Tibial nerve (tissue), 4 donors: ENCODE measurements around the gene ATP2B3. TPM values are rescaled to one million over a fixed set of nuclear protein-coding genes. Genes with fewer than 3 reads are reported as not detected.

Experiments
- DNase-seq, 2 donors: peaks; one replicate each; pipeline ENCODE4 v3.0.0-alpha.2; 2019; ENCODE audit warnings: low spot score in 2 of 2
- H3K27ac ChIP-seq, 4 donors: fragments of 200-600 bp; sonication (generic) in 3 of 4; one replicate each; pipeline ENCODE4 v1.5.1; 2017 to 2019; ENCODE audit warnings: mild to moderate bottlenecking in 1 of 4
- H3K27me3 ChIP-seq, 2 donors: fragments of 200-600 bp; sonication (generic) in 1 of 2; one replicate each; pipeline versions ENCODE4 v1.5.1 to v1.6.0; 2017 to 2019
- H3K36me3 ChIP-seq, 3 donors: fragments of 200-600 bp; sonication (generic); one replicate each; pipeline ENCODE4 v1.5.1; 2018 to 2019
- H3K4me1 ChIP-seq, 4 donors: fragments of 200-600 bp; sonication (generic) in 3 of 4; one replicate each; pipeline ENCODE4 v1.5.1; 2017 to 2019
- H3K4me3 ChIP-seq, 4 donors: fragments of 200-600 bp; sonication (generic) in 3 of 4; one replicate each; pipeline ENCODE4 v1.5.1; 2017 to 2019; ENCODE audit warnings: mild to moderate bottlenecking in 1 of 4, moderate library complexity in 1 of 4
- H3K9me3 ChIP-seq, 4 donors: fragments of 200-600 bp; sonication (generic) in 3 of 4; one replicate each; pipeline ENCODE4 v1.5.1; 2017 to 2019
- CTCF ChIP-seq, 5 experiments: fragments of 200-600 bp in 3 of 5; fragments of 450-650 bp in 2 of 5; sonication (generic) in 3 of 5; IDR thresholded peaks; one replicate each; pipeline ENCODE4 v1.5.1; 2016 to 2019; ENCODE audit warnings: antibody characterized with exemption in 5 of 5, mild to moderate bottlenecking in 3 of 5, moderate library complexity in 2 of 5
- EP300 ChIP-seq, 2 donors: sonication (generic); formaldehyde crosslinking; IDR thresholded peaks; one replicate each; pipeline ENCODE4 v1.6.1; 2017; ENCODE audit warnings: antibody characterized with exemption in 2 of 2, mild to moderate bottlenecking in 1 of 2
- POLR2A ChIP-seq, 2 donors: fragments of 450-650 bp; IDR thresholded peaks; one replicate each; pipeline ENCODE4 v1.6.1; 2017; ENCODE audit warnings: antibody characterized with exemption in 2 of 2, mild to moderate bottlenecking in 2 of 2, moderate library complexity in 2 of 2
- WGBS, 2 donors: methylation state at CpG; one replicate each; pipeline ENCODE4 v1.1.5; 2018; 5-methylcytosine and 5-hydroxymethylcytosine counted together
- total RNA-seq, 4 donors: library from RNA; depleted of rRNA; stranded (reverse); fragments of >200 nt; gene quantifications; one replicate each; pipeline ENCODE4 v1.1.0, GENCODE V29; 2016

ATP2B3 gene
- total RNA-seq, 4 donors from 2014 or later: not detected

GRCh38 chrX:153561337-153561736 is 43.9 kb downstream of the ATP2B3 start:
- no peaks in the 10 kb centered on the region for H3K4me1 ChIP-seq

GRCh38 chrX:153562546-153562945 is 45.1 kb downstream of the ATP2B3 start:
- no peak overlapping the region for H3K27ac ChIP-seq
- no peak overlapping the region for H3K4me3 ChIP-seq
- no peaks in the 10 kb centered on the region for H3K27me3 ChIP-seq
- H3K9me3 ChIP-seq: no peaks in the 10 kb centered on the region
- H3K4me1 ChIP-seq: no peaks in the 10 kb centered on the region
- no peak for DNase-seq
- H3K36me3 ChIP-seq: no peaks in the 10 kb centered on the region
- TF ChIP-seq CTCF (IDR thresholded peaks at IDR 0.05): no peak
- TF ChIP-seq EP300 (IDR thresholded peaks at IDR 0.05): no peak
- 88 to 94% methylated on average over 5 to 9 of the region's 9 CpGs for WGBS, 2 donors

More at GRCh38 chrX:153561337-153561736, 43.9 kb downstream of the ATP2B3 start:
- TF ChIP-seq EP300 (IDR thresholded peaks at IDR 0.05) (no peak), CTCF (IDR thresholded peaks at IDR 0.05) (no peak), POLR2A (IDR thresholded peaks at IDR 0.05) (no peak)
- Histone ChIP-seq H3K4me3 (no peak overlapping the region), H3K27ac (no peak overlapping the region), H3K36me3 (no peaks in the 10 kb centered on the region), H3K27me3 (peaks cover 0 to 3% of the 10 kb centered on the region in 2 donors), H3K9me3 (no peaks in the 10 kb centered on the region)
- 69 to 79% methylated on average over 2 to 7 of the region's 7 CpGs for WGBS, 2 donors
- DNase-seq: no peak

- no peaks in the 10 kb centered on the region for H3K36me3 ChIP-seq
- H3K4me3 ChIP-seq: no peak overlapping the region
- no peak overlapping the region for H3K27ac ChIP-seq
- no peaks in the 10 kb centered on the region for H3K9me3 ChIP-seq
- WGBS, 2 donors: 76% methylated on average over 14 of the region's 14 CpGs; no CpG with 5 or more reads in 1 of the 2 donors
- H3K4me1 ChIP-seq: no peaks in the 10 kb centered on the region
- H3K27me3 ChIP-seq: no peaks in the 10 kb centered on the region
- no peak for DNase-seq
- TF ChIP-seq EP300 (IDR thresholded peaks at IDR 0.05): no peak
- TF ChIP-seq CTCF (IDR thresholded peaks at IDR 0.05): no peak
Measured at GRCh38 chrX:153564047-153564606, 46.7 kb downstream of the ATP2B3 start.

GRCh38 chrX:153565996-153566580 is 48.6 kb downstream of the ATP2B3 start:
- Histone ChIP-seq H3K9me3 (no peaks in the 10 kb centered on the region), H3K36me3 (no peaks in the 10 kb centered on the region), H3K27me3 (no peaks in the 10 kb centered on the region), H3K4me3 (no peak overlapping the region), H3K27ac (no peak overlapping the region), H3K4me1 (no peaks in the 10 kb centered on the region)
- no peak for TF ChIP-seq POLR2A (IDR thresholded peaks at IDR 0.05)
- TF ChIP-seq CTCF (IDR thresholded peaks at IDR 0.05): no peak
- TF ChIP-seq EP300 (IDR thresholded peaks at IDR 0.05): no peak
- DNase-seq: no peak
- 57 to 78% methylated on average over 1 to 6 of the region's 9 CpGs for WGBS, 2 donors

GRCh38 chrX:153568451-153569011 is 51.1 kb downstream of the ATP2B3 start:
- DNase-seq: no peak
- 87 to 90% methylated on average over 12 to 21 of the region's 21 CpGs for WGBS, 2 donors
- no peaks in the 10 kb centered on the region for H3K9me3 ChIP-seq
- H3K27me3 ChIP-seq: peaks cover 0 to 5% of the 10 kb centered on the region in 2 donors
- H3K27ac ChIP-seq: no peak overlapping the region
- no peaks in the 10 kb centered on the region for H3K36me3 ChIP-seq
- TF ChIP-seq POLR2A (IDR thresholded peaks at IDR 0.05) (no peak), EP300 (IDR thresholded peaks at IDR 0.05) (no peak), CTCF (IDR thresholded peaks at IDR 0.05) (no peak)
- H3K4me3 ChIP-seq: no peak overlapping the region
- no peaks in the 10 kb centered on the region for H3K4me1 ChIP-seq
